GM06990 (cell line): Measurements from ENCODE around the gene LGALS9.

Experiments used
- DNase-seq: peaks from one replicate; pipeline ENCODE4 v3.0.0-alpha.2; 2011; ENCODE audit not compliant: insufficient read length; ENCODE audit errors: extremely low read depth
- H3K27me3 ChIP-seq: replicated peaks from 2 replicates; pipeline ENCODE4 v1.6.0; 2011; ENCODE audit warnings: low read length; ENCODE audit not compliant: control insufficient read depth, insufficient read depth
- H3K36me3 ChIP-seq: 2 replicates; pipeline ENCODE4 v1.5.1; 2011; ENCODE audit warnings: low read length; ENCODE audit not compliant: control insufficient read depth, insufficient read depth
- H3K4me3 ChIP-seq: replicated peaks from 2 replicates; pipeline ENCODE4 v1.5.1; 2011; ENCODE audit warnings: low read depth, mild to moderate bottlenecking, control low read depth, low read length
- TF ChIP-seq, protein P1 (sequence below): IDR thresholded peaks from 2 replicates; pipeline ENCODE4 v1.5.1; 2011; ENCODE audit warnings: low read length, control low read depth, mild to moderate bottlenecking, inconsistent platforms; ENCODE audit not compliant: insufficient read depth, poor library complexity, severe bottlenecking

The LGALS9 gene

DNA sequence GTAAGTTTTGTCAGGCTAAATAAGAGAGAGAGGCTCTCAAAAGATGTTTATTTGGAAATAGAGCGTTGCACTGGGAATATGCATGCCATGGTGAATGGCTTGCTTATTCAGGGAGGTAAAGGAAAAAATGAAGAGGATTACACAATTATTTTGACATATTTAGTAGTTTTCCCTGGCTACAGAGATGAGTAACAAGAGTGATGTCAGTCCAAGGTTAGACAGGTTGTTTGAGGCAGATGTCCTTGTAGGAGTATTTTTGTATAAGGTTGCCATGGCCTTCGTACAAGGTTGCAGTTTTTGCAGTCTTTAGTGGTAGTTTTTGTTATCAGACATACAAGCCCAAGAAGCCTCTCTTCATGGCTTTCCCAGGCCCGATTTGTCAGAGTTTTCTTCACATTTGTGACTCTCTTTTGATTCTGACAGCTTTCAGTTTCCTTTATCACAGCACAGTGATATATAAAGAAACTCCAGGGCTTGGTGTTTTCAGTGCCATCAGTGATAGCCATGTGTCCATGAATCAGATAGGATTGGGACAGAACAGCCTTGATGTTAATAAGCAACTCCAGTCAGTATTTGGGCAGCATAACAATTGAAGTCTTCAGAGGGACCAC is 18.7 kb upstream of the LGALS9 start:
- H3K36me3 ChIP-seq, result peaks cover 35% of the 10 kb centered on the region
- TF ChIP-seq, protein P1, sequence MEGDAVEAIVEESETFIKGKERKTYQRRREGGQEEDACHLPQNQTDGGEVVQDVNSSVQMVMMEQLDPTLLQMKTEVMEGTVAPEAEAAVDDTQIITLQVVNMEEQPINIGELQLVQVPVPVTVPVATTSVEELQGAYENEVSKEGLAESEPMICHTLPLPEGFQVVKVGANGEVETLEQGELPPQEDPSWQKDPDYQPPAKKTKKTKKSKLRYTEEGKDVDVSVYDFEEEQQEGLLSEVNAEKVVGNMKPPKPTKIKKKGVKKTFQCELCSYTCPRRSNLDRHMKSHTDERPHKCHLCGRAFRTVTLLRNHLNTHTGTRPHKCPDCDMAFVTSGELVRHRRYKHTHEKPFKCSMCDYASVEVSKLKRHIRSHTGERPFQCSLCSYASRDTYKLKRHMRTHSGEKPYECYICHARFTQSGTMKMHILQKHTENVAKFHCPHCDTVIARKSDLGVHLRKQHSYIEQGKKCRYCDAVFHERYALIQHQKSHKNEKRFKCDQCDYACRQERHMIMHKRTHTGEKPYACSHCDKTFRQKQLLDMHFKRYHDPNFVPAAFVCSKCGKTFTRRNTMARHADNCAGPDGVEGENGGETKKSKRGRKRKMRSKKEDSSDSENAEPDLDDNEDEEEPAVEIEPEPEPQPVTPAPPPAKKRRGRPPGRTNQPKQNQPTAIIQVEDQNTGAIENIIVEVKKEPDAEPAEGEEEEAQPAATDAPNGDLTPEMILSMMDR, result no peak
- no peaks in the 10 kb centered on the region for H3K27me3 ChIP-seq
- no peak for DNase-seq
- no peak overlapping the region for H3K4me3 ChIP-seq

DNA sequence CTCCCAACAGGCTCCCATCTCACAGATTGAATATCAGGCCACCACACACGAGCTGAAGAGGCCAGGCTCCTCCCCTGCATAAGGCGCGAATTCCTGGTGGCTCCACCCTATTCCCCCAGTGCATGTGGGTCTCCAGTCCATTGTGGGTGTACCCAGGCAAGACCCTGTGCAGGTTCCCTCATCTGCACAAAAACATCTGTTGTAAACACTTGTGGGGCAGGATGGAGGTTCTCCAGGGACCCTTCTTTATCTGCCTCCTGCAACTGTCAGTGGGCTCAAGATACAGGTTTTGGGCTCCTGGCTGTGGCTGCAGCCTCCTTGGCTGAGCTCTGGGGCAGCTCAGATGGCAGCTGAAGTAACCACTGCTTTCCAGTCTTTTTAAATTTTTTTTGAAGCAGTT is 17.6 kb upstream of the LGALS9 start:
- Histone ChIP-seq H3K36me3 (peaks cover 36% of the 10 kb centered on the region), H3K4me3 (no peak overlapping the region), H3K27me3 (no peaks in the 10 kb centered on the region)
- no peak for DNase-seq
- TF ChIP-seq, protein P1, result no peak

DNA sequence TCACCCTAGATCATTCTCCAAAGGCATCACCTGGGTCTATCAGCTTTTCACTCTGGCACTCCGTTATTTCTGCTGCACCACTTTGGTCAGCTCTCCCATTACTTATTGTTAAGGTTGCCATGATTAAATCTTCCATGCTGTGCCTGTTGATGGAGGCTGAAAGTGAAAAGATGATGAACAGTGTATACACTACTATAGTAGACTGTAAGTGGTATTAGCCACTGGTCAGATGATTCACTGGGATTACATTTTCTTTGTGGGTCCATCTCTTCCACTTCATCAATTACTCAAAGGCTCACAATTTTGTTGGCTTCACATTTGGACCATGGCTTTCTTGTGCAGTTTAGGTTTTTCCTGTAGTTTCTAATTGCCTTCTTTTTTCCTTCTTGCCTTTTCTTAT is 15.9 kb upstream of the LGALS9 start:
- DNase-seq, result no peak
- no peaks in the 10 kb centered on the region for H3K27me3 ChIP-seq
- H3K4me3 ChIP-seq, result no peak overlapping the region
- TF ChIP-seq, protein P1, result no peak
- peaks cover 28% of the 10 kb centered on the region for H3K36me3 ChIP-seq

DNA sequence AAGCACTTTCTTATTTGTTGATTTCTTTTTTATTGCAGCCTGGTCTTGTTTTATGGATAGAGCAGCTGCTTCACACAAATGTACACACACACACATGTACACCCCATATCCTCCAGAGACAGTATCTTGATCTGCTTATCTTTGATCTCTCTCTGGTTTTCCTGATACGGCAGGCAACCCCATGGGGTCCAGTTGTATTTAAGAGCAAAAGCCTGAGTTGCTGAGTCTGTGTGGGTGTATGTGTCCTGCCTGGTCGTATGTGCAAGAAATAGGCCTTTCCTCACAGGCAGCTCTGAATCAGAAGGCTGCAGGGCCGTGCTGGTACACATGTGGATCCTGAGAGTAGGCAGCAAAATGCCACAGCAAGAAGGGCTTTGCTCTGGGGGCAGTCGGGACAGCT is 14.6 kb upstream of the LGALS9 start:
- Histone ChIP-seq H3K36me3 (peaks cover 28% of the 10 kb centered on the region), H3K4me3 (no peak overlapping the region), H3K27me3 (no peaks in the 10 kb centered on the region)
- TF ChIP-seq, protein P1, result no peak
- no peak for DNase-seq

DNA sequence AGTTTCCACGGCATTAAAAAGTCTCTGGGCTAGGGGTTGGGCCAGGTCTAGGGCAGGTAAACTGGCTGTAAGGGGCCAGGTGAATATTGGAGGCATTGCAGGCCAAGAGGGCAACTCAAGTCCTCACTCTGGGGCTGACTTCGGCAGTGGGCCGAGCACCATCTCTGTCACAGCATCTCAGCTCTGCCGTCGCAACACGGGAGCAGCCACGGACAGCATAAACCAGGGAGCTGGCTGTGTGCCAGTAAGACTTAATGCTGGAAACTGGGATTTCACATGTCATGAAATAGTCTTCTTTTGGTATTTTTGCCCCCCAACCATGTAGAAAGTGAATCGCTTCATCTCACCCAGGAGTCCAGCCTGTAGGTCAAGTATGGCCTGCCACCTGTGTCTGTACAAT is 12.6 kb upstream of the LGALS9 start:
- Histone ChIP-seq H3K27me3 (no peaks in the 10 kb centered on the region), H3K4me3 (no peak overlapping the region), H3K36me3 (peaks cover 30% of the 10 kb centered on the region)
- no peak for DNase-seq
- TF ChIP-seq, protein P1, result no peak

- Histone ChIP-seq H3K4me3 (no peak overlapping the region), H3K27me3 (no peaks in the 10 kb centered on the region), H3K36me3 (peaks cover 39% of the 10 kb centered on the region)
- DNase-seq, result no peak
- TF ChIP-seq, protein P1, result no peak
Measured at GRCh38 chr17:27620721-27621120, 10.3 kb upstream of the LGALS9 start.
